Measurements from ENCODE around the gene CELF1.
"Not testable (repeated sequence)": the region's sequence is repeated elsewhere in the genome, so short reads cannot be mapped to it uniquely, and the experiment has no call there.

GRCh38 chr11:47562393-47562792 lies 9.5 kb upstream of the CELF1 start:
- TF ChIP-seq CTCF, POLR2A (IDR thresholded peaks at IDR 0.05): not testable (repeated sequence)

Data from adrenal gland (tissue), 5 donors.